OCI-LY7 (cell line): ENCODE measurements around the gene FBLN1.

Experiments
- EZH2phosphoT487 ChIP-seq: fragments of 200-600 bp; sonication (generic); IDR thresholded peaks from 2 replicates; pipeline ENCODE4 v1.6.1; 2018; ENCODE audit warnings: low read depth, borderline replicate concordance, mild to moderate bottlenecking, mixed run types, antibody characterized with exemption, low read length, moderate library complexity, mixed read lengths
- TF ChIP-seq, protein P1 (sequence below): fragments of 200-600 bp; sonication (generic); conservative IDR thresholded peaks from 2 replicates; pipeline ENCODE4 v1.5.1; 2014; ENCODE audit warnings: mild to moderate bottlenecking, antibody characterized with exemption, low read length, moderate library complexity, mixed read lengths

DNA sequence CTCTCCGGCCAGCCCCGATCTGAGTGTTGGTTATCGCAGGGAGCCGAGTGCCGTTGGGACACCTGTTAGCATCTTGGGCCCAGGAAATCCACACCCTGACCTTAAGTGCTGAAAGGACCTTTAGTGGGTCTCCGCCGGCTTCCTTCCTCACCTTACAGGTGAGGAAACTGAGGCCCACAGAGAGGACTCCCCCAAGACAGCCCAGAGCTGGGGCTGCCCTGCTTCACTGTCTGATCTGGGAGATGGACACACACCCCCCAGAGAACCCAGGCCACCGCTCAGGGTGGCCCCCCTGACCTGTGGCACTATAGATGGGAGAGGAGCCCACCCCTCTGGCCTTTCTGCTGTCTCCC, 73.6 kb downstream of the FBLN1 start:
- TF ChIP-seq, protein P1, sequence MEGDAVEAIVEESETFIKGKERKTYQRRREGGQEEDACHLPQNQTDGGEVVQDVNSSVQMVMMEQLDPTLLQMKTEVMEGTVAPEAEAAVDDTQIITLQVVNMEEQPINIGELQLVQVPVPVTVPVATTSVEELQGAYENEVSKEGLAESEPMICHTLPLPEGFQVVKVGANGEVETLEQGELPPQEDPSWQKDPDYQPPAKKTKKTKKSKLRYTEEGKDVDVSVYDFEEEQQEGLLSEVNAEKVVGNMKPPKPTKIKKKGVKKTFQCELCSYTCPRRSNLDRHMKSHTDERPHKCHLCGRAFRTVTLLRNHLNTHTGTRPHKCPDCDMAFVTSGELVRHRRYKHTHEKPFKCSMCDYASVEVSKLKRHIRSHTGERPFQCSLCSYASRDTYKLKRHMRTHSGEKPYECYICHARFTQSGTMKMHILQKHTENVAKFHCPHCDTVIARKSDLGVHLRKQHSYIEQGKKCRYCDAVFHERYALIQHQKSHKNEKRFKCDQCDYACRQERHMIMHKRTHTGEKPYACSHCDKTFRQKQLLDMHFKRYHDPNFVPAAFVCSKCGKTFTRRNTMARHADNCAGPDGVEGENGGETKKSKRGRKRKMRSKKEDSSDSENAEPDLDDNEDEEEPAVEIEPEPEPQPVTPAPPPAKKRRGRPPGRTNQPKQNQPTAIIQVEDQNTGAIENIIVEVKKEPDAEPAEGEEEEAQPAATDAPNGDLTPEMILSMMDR = no peak
- TF ChIP-seq EZH2phosphoT487 = no peak
